Measurements from ENCODE around the gene FBXL20. TPM values are rescaled to one million over a fixed set of nuclear protein-coding genes. Genes with fewer than 3 reads are reported as not detected.

FBXL20 gene
- polyA plus RNA-seq, 1 donor (not counting 4 experiments of a cell fraction or from before 2014, with no cell fraction given), result 4.9 TPM

GRCh38 chr17:39208893-39209292 lies 192.5 kb downstream of the FBXL20 start:
- FAIRE-seq, result no peak

GRCh38 chr17:39208136-39208535 lies 193.3 kb downstream of the FBXL20 start:
- Histone ChIP-seq H4K20me1 (ENCODE audit: control insufficient read depth, extremely low read depth, insufficient read depth, low read length) (peaks cover 4% of the 10 kb centered on the region), H3K4me3 (ENCODE audit: control insufficient read depth in 2 of 3, extremely low read depth in 1 of 3, insufficient read depth in 2 of 3, low read depth in 1 of 3, low read length in 3 of 3) (no peak overlapping the region), H3K4me1 (ENCODE audit: control insufficient read depth, extremely low read depth, insufficient read depth, low read length) (peaks cover 10% of the 10 kb centered on the region), H3K27me3 (ENCODE audit: control insufficient read depth, extremely low read depth, insufficient read depth, low read length) (peaks cover 41% of the 10 kb centered on the region), H3K36me3 (ENCODE audit: control insufficient read depth in 2 of 2, extremely low read depth in 1 of 2, insufficient read depth in 2 of 2, low read length in 2 of 2) (peaks cover 14 to 19% of the 10 kb centered on the region in 2 experiments), H3K9me3 (ENCODE audit: control insufficient read depth, low read depth, low read length) (no peaks in the 10 kb centered on the region), H3K27ac (ENCODE audit: control insufficient read depth, insufficient read depth, low read length) (no peak overlapping the region), H3K9me1 (ENCODE audit: control insufficient read depth, extremely low read depth, insufficient read depth, low read length) (no peaks in the 10 kb centered on the region), H3K9ac (ENCODE audit: control insufficient read depth, extremely low read depth, insufficient read depth, low read length) (no peak overlapping the region), H2AFZ (ENCODE audit: control insufficient read depth, low read length) (no peak overlapping the region), H3K79me2 (ENCODE audit: control insufficient read depth, insufficient read depth, low read length) (no peaks in the 10 kb centered on the region), H3K4me2 (ENCODE audit: control insufficient read depth, extremely low read depth, insufficient read depth, low read depth, low read length) (no peak overlapping the region)
- DNase-seq (ENCODE audit: low read depth, low spot score) (no peak), FAIRE-seq (no peak)
- dilution Hi-C loops (cut with MboI; ENCODE audit: extremely low pct_ligation_motif_present, low sequenced_read_pairs), result no loop called here
- TF ChIP-seq CTCF (optimal IDR thresholded peaks at IDR 0.05 in 1 of 3, IDR thresholded peaks at IDR 0.05 in 1 of 3, conservative IDR thresholded peaks at IDR 0.05 in 1 of 3; ENCODE audit: extremely low read depth in 1 of 3, insufficient read depth in 2 of 3, low read length in 3 of 3), result no peak
- TF ChIP-seq EZH2 (IDR thresholded peaks at IDR 0.05; ENCODE audit: low read length), result no peak

More at GRCh38 chr17:39208893-39209292, 192.5 kb downstream of the FBXL20 start:
- H3K4me3 ChIP-seq (ENCODE audit: control insufficient read depth in 2 of 3, extremely low read depth in 1 of 3, insufficient read depth in 2 of 3, low read depth in 1 of 3, low read length in 3 of 3), result no peak overlapping the region
- no peak for DNase-seq (ENCODE audit: low read depth, low spot score)
- no peak overlapping the region for H3K27ac ChIP-seq (ENCODE audit: control insufficient read depth, insufficient read depth, low read length)
- no peak overlapping the region for H2AFZ ChIP-seq (ENCODE audit: control insufficient read depth, low read length)
- dilution Hi-C loops (cut with MboI; ENCODE audit: extremely low pct_ligation_motif_present, low sequenced_read_pairs), result no loop called here
- no peaks in the 10 kb centered on the region for H3K9me3 ChIP-seq (ENCODE audit: control insufficient read depth, low read depth, low read length)
- peaks cover 10% of the 10 kb centered on the region for H3K4me1 ChIP-seq (ENCODE audit: control insufficient read depth, extremely low read depth, insufficient read depth, low read length)
- no peak for TF ChIP-seq EZH2 (IDR thresholded peaks at IDR 0.05; ENCODE audit: low read length)
- no peak for TF ChIP-seq CTCF (optimal IDR thresholded peaks at IDR 0.05 in 1 of 3, IDR thresholded peaks at IDR 0.05 in 1 of 3, conservative IDR thresholded peaks at IDR 0.05 in 1 of 3; ENCODE audit: extremely low read depth in 1 of 3, insufficient read depth in 2 of 3, low read length in 3 of 3)
- H3K36me3 ChIP-seq (ENCODE audit: control insufficient read depth in 2 of 2, extremely low read depth in 1 of 2, insufficient read depth in 2 of 2, low read length in 2 of 2), result peaks cover 8 to 13% of the 10 kb centered on the region in 2 experiments
- no peaks in the 10 kb centered on the region for H3K79me2 ChIP-seq (ENCODE audit: control insufficient read depth, insufficient read depth, low read length)
- H3K27me3 ChIP-seq (ENCODE audit: control insufficient read depth, extremely low read depth, insufficient read depth, low read length), result peaks cover 44% of the 10 kb centered on the region
- H3K9me1 ChIP-seq (ENCODE audit: control insufficient read depth, extremely low read depth, insufficient read depth, low read length), result no peaks in the 10 kb centered on the region
- peaks cover 4% of the 10 kb centered on the region for H4K20me1 ChIP-seq (ENCODE audit: control insufficient read depth, extremely low read depth, insufficient read depth, low read length)
- H3K4me2 ChIP-seq (ENCODE audit: control insufficient read depth, extremely low read depth, insufficient read depth, low read depth, low read length), result peak overlapping the region; percentile 6
- no peak overlapping the region for H3K9ac ChIP-seq (ENCODE audit: control insufficient read depth, extremely low read depth, insufficient read depth, low read length)
